HFFc6 (cell line): ENCODE measurements around the gene SDCBP2. TPM values are rescaled to one million over a fixed set of nuclear protein-coding genes. Genes with fewer than 3 reads are reported as not detected.

Experiments
- DNase-seq: peaks from one replicate; pipeline ENCODE4 v3.0.0-alpha.2; 2018
- H3K27ac Mint-ChIP-seq: 2 replicates; pipeline ENCODE4 v1.8.0; 2020; ENCODE audit warnings: mild to moderate bottlenecking, mixed read lengths
- H3K27me3 Mint-ChIP-seq: 2 replicates; pipeline ENCODE4 v1.8.0; 2021; ENCODE audit warnings: mild to moderate bottlenecking, moderate library complexity, mixed read lengths; ENCODE audit not compliant: insufficient read depth
- H3K36me3 Mint-ChIP-seq: 2 replicates; pipeline ENCODE4 v1.8.0; 2021; ENCODE audit warnings: low read depth, mixed read lengths
- H3K4me1 Mint-ChIP-seq: 2 replicates; pipeline ENCODE4 v1.8.0; 2020; ENCODE audit warnings: low read depth, mixed read lengths
- H3K4me3 Mint-ChIP-seq: 2 replicates; pipeline ENCODE4 v1.8.0; 2020; ENCODE audit warnings: mild to moderate bottlenecking, moderate library complexity, mixed read lengths
- H3K9me3 Mint-ChIP-seq: 2 replicates; pipeline ENCODE4 v1.8.0; 2020; ENCODE audit warnings: mild to moderate bottlenecking, mixed read lengths
- CTCF ChIP-seq: fragments of 200-600 bp; sonication (generic); IDR thresholded peaks from 2 replicates; pipeline ENCODE4 v1.5.0; 2021; ENCODE audit warnings: antibody characterized with exemption, mild to moderate bottlenecking
- total RNA-seq, 6 experiments: library from RNA; stranded (reverse); fragmentation: NEBNext Ultra II Directional; extraction: Animal tissue kit (Norgen Biotek cat#: 25700); gene quantifications; 2 replicates in 1 of 6; 3 replicates in 5 of 6; pipeline ENCODE4 v1.2.3, GENCODE V29; 2021

The SDCBP2 gene
- total RNA-seq, 6 experiments from 2014 or later, result 0.51 to 1.5 (median 0.76) TPM

DNA sequence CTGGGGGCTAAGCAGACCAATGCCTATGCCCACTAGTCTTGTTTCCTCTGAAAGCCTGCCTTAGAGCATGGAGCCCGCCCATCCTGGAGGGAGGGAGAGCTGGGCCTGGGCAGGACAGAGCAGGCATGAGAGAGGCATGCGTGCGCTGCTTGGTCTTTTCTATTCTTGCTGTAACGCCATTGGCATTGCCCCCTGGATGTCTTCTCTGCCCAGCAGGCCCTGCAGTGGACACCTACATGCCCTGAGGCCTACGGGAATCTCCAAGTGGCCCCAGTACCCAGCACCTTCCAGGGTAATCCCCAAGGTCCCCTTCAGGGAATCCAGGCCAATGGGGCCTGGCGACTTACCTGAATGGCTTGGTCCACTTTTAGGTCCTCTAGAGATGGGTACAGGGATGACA is 8.9 kb downstream of the SDCBP2 start:
- Mint-ChIP-seq H3K36me3 (no peaks in the 10 kb centered on the region), H3K27me3 (peaks cover 2% of the 10 kb centered on the region; the same call in 1 of the 2 replicates), H3K4me3 (no peak overlapping the region), H3K4me1 (peaks cover 34% of the 10 kb centered on the region), H3K9me3 (no peaks in the 10 kb centered on the region), H3K27ac (no peak overlapping the region)
- no peak for DNase-seq
- TF ChIP-seq CTCF, result no peak

- Mint-ChIP-seq H3K9me3 (no peaks in the 10 kb centered on the region), H3K4me3 (no peak overlapping the region), H3K4me1 (peaks cover 34% of the 10 kb centered on the region), H3K27me3 (peaks cover 2% of the 10 kb centered on the region; the same call in 1 of the 2 replicates), H3K27ac (no peak overlapping the region), H3K36me3 (no peaks in the 10 kb centered on the region)
- no peak for TF ChIP-seq CTCF
- DNase-seq, result no peak
Observed at GRCh38 chr20:1319462-1319861, 9.5 kb downstream of the SDCBP2 start.

DNA sequence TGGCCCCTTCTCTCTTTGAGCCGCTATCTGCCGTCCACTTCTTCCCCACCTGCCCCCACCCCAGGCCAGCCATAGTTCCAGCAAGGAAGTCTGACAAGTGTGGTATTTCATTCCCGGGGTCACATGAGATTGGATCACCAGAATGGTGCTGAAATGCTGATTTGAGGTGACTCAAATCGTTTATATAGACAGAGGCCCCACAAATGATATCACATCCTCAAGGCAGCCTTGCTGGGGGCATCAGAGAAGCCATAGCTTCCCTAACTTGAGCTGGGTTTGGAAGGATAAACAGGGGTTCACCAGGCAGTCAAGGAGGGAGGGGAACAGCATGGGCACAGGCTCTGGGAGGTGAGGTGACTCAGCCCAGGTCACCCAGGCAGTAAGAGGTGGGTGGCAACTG is 9.9 kb downstream of the SDCBP2 start:
- DNase-seq, result no peak
- Mint-ChIP-seq H3K9me3 (no peaks in the 10 kb centered on the region), H3K27ac (peak overlapping the region; percentile 3; the same call in 1 of the 2 replicates), H3K4me1 (peaks cover 34% of the 10 kb centered on the region), H3K27me3 (peaks cover under 1% of the 10 kb centered on the region; the same call in 1 of the 2 replicates), H3K36me3 (no peaks in the 10 kb centered on the region), H3K4me3 (no peak overlapping the region)
- no peak for TF ChIP-seq CTCF

DNA sequence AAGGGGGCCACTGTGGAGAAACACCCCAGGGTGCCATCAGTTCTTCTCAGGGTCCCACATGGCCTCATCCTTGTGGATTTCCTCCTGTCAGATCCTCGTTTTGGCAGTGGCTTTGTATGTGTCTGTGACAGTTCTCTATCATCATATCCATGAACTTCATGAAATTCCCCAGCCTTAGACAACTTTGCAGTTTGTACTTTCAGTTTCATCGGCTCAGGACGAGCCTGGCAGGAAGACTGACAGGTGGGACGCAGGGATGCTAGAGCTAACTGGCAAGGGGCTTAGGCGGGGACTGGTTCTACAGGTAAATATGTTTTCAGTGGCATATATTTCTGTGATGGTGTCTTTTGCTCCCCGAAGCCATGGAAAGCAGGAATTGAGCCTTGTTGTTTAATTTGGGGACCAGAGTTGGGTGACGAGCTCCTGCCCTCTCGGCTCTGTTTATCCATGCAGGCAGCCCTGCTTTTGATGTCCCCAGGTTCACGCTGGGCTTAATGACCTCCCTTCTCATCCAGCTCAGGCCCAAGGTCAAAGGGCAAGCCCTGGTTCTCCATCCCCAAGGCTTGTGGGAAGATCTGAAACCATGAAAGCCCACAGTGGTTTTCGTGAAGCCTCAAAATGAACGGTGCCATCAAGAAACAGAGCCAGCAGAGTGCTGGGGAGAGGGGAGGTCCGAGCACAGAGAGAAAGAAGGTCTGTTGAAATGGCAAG is 11.2 kb downstream of the SDCBP2 start:
- no peak overlapping the region for H3K27ac Mint-ChIP-seq
- no peaks in the 10 kb centered on the region; the same call in 1 of the 2 replicates for H3K27me3 Mint-ChIP-seq
- H3K4me1 Mint-ChIP-seq, result peaks cover 33% of the 10 kb centered on the region
- H3K9me3 Mint-ChIP-seq, result no peaks in the 10 kb centered on the region
- no peak for DNase-seq
- no peaks in the 10 kb centered on the region for H3K36me3 Mint-ChIP-seq
- no peak for TF ChIP-seq CTCF
- H3K4me3 Mint-ChIP-seq, result peak overlapping the region; percentile 62

DNA sequence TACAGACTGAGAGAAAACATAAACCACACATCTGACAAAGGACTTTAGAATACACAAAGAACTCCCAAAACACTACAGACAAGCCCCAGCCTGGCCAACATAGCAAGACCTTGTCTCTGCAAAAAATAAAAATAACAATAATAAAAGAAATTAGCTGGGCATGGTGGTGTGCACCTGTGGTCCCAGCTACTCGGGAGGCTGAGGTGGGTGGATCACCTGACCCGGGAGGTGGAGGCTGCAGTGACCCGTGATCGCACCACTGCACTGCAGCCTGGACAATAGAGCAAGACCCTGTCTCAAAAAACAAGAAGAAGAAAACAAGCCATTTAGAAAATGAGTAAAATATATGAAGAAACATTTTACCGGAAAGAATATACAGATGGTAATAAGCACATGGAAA is 13.1 kb downstream of the SDCBP2 start:
- no peaks in the 10 kb centered on the region for H3K27me3 Mint-ChIP-seq
- H3K4me1 Mint-ChIP-seq, result peaks cover 23% of the 10 kb centered on the region
- no peaks in the 10 kb centered on the region for H3K36me3 Mint-ChIP-seq
- no peak overlapping the region for H3K4me3 Mint-ChIP-seq
- no peak for DNase-seq
- H3K9me3 Mint-ChIP-seq, result no peaks in the 10 kb centered on the region
- no peak overlapping the region for H3K27ac Mint-ChIP-seq
- no peak for TF ChIP-seq CTCF
